ENCODE data around the gene PTAFR. TPM values are rescaled to one million over a fixed set of nuclear protein-coding genes. Genes with fewer than 3 reads are reported as not detected.
A peak's percentile ranks its signal among the peaks of the same experiment; 100 is the strongest.

PTAFR gene
- total and polyA plus RNA-seq, 2 donors (not counting 1 experiment from before 2014, with no cell fraction given), result 5.9 to 6.2 TPM

DNA sequence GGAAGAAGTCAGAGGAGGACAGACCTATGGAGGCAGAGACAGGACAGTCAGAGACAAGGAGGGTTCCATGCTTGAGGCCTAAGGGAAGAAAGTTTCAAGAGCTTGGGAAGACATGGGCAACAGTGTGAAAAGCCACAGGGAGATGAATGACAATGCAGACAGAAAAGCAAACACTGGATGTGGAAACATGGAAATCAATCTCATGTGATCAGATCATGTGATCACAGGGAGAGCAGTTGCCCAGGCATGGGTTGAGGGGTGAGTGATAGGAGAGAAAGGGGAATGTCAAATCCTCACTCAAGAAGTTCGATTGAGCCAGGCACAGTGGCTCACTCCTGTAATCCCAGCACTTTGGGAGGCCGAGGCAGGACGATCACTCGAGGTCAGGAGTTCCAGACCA is 17.2 kb downstream of the PTAFR start:
- WGBS (ENCODE audit: insufficient coverage), result no CpG with 5 or more reads among the region's 4 CpGs
- Histone ChIP-seq H3K79me2 (ENCODE audit: control insufficient read depth, insufficient read depth, low read length) (peaks cover 38% of the 10 kb centered on the region), H3K27ac (ENCODE audit: low read length in 2 of 2) (no peak overlapping the region), H3K9me3 (ENCODE audit: control extremely low read depth in 1 of 3, control insufficient read depth in 2 of 3, insufficient read depth in 1 of 3, low read length in 2 of 3) (no peaks in the 10 kb centered on the region), H3K36me3 (replicated peaks in 1 of 2; ENCODE audit: control extremely low read depth in 1 of 2, control insufficient read depth in 1 of 2, extremely low read depth in 1 of 2, insufficient read depth in 2 of 2, low read length in 1 of 2) (no peaks in the 10 kb centered on the region), H4K20me1 (ENCODE audit: control insufficient read depth, insufficient read depth, low read length, poor library complexity, severe bottlenecking) (no peaks in the 10 kb centered on the region), H2AFZ (ENCODE audit: insufficient read depth, low read depth, low read length, poor library complexity, severe bottlenecking) (no peak overlapping the region), H3K4me2 (replicated peaks; ENCODE audit: low read depth, low read length, poor library complexity, severe bottlenecking) (no peak overlapping the region), H3K4me1 (ENCODE audit: control insufficient read depth in 2 of 2, insufficient read depth in 2 of 2, low read length in 2 of 2) (no peaks in the 10 kb centered on the region), H3K27me3 (replicated peaks in 1 of 4; ENCODE audit: control extremely low read depth in 1 of 4, control insufficient read depth in 3 of 4, insufficient read depth in 4 of 4, low read length in 3 of 4) (no peaks in the 10 kb centered on the region), H3K9ac (ENCODE audit: low read length) (no peak overlapping the region), H3K4me3 (ENCODE audit: control extremely low read depth in 1 of 5, extremely low read depth in 1 of 5, insufficient read depth in 1 of 5, low read depth in 2 of 5, low read length in 4 of 5) (no peak overlapping the region)
- Mint-ChIP-seq H3K27ac (peak overlapping the region; percentile 5), H3K4me3 (no peak overlapping the region), H3K9me3 (ENCODE audit: insufficient read depth) (no peaks in the 10 kb centered on the region), H3K4me1 (peaks cover 8% of the 10 kb centered on the region), H3K27me3 (no peaks in the 10 kb centered on the region)
- ChIA-PET POLR2A (no interaction called here), CTCF (interaction anchor here (0.6 to 1.2 kb wide), 2 partner anchors 50 to 62 kb away, joined by 5 to 6 read pairs; no protein-coding TSS in a partner anchor)
- DNase-seq (no peak), ATAC-seq (ENCODE audit: low read depth) (no peak)
- intact Hi-C loops (cut with micrococcal nuclease), result no loop called here
- TF ChIP-seq, protein P1, sequence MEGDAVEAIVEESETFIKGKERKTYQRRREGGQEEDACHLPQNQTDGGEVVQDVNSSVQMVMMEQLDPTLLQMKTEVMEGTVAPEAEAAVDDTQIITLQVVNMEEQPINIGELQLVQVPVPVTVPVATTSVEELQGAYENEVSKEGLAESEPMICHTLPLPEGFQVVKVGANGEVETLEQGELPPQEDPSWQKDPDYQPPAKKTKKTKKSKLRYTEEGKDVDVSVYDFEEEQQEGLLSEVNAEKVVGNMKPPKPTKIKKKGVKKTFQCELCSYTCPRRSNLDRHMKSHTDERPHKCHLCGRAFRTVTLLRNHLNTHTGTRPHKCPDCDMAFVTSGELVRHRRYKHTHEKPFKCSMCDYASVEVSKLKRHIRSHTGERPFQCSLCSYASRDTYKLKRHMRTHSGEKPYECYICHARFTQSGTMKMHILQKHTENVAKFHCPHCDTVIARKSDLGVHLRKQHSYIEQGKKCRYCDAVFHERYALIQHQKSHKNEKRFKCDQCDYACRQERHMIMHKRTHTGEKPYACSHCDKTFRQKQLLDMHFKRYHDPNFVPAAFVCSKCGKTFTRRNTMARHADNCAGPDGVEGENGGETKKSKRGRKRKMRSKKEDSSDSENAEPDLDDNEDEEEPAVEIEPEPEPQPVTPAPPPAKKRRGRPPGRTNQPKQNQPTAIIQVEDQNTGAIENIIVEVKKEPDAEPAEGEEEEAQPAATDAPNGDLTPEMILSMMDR (IDR thresholded peaks at IDR 0.05), result no peak
- TF ChIP-seq EZH2 (IDR thresholded peaks at IDR 0.05; ENCODE audit: borderline replicate concordance, insufficient read depth, low read depth, low read length, poor library complexity, severe bottlenecking), result no peak

DNA sequence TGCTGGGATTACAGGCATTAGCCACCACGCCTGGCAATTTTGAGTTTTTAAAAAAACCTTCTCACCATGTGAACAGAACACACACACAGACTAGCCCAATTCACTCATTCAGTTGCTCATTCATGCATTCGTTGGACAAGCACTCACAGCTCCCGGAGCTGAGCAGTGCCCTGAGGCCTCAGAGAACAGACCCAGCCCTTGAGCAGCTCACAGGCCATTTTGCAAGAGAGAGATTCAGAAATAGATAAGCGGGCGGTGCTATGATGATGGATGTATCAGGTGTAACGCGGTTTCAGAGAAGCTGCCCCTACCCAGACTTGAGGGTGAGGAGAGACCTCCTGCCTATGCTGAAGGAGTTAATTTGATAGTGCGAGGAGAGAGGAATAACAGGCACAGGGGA is 18.6 kb downstream of the PTAFR start:
- Mint-ChIP-seq H3K4me3 (no peak overlapping the region), H3K27me3 (no peaks in the 10 kb centered on the region), H3K9me3 (ENCODE audit: insufficient read depth) (no peaks in the 10 kb centered on the region), H3K4me1 (peaks cover 10% of the 10 kb centered on the region), H3K27ac (no peak overlapping the region)
- Histone ChIP-seq H3K9ac (ENCODE audit: low read length) (no peak overlapping the region), H3K4me1 (ENCODE audit: control insufficient read depth in 2 of 2, insufficient read depth in 2 of 2, low read length in 2 of 2) (no peaks in the 10 kb centered on the region), H3K36me3 (replicated peaks in 1 of 2; ENCODE audit: control extremely low read depth in 1 of 2, control insufficient read depth in 1 of 2, extremely low read depth in 1 of 2, insufficient read depth in 2 of 2, low read length in 1 of 2) (no peaks in the 10 kb centered on the region), H3K27ac (ENCODE audit: low read length in 2 of 2) (no peak overlapping the region), H3K9me3 (ENCODE audit: control extremely low read depth in 1 of 3, control insufficient read depth in 2 of 3, insufficient read depth in 1 of 3, low read length in 2 of 3) (no peaks in the 10 kb centered on the region), H3K79me2 (ENCODE audit: control insufficient read depth, insufficient read depth, low read length) (peaks cover 25% of the 10 kb centered on the region), H3K4me3 (ENCODE audit: control extremely low read depth in 1 of 5, extremely low read depth in 1 of 5, insufficient read depth in 1 of 5, low read depth in 2 of 5, low read length in 4 of 5) (no peak overlapping the region), H2AFZ (ENCODE audit: insufficient read depth, low read depth, low read length, poor library complexity, severe bottlenecking) (no peak overlapping the region), H3K4me2 (replicated peaks; ENCODE audit: low read depth, low read length, poor library complexity, severe bottlenecking) (no peak overlapping the region), H3K27me3 (replicated peaks in 1 of 4; ENCODE audit: control extremely low read depth in 1 of 4, control insufficient read depth in 3 of 4, insufficient read depth in 4 of 4, low read length in 3 of 4) (no peaks in the 10 kb centered on the region), H4K20me1 (ENCODE audit: control insufficient read depth, insufficient read depth, low read length, poor library complexity, severe bottlenecking) (no peaks in the 10 kb centered on the region)
- TF ChIP-seq EZH2 (IDR thresholded peaks at IDR 0.05; ENCODE audit: borderline replicate concordance, insufficient read depth, low read depth, low read length, poor library complexity, severe bottlenecking), result no peak
- TF ChIP-seq, protein P1 (IDR thresholded peaks at IDR 0.05), result no peak
- CTCF ChIA-PET, result interaction anchor here (1.2 kb wide), 1 partner anchor 51 kb away, joined by 5 read pairs; no protein-coding TSS in a partner anchor
- WGBS (ENCODE audit: insufficient coverage), result 100% methylated on average over 8 of the region's 8 CpGs
- intact Hi-C loops (cut with micrococcal nuclease), result no loop called here
- DNase-seq (no peak), ATAC-seq (ENCODE audit: low read depth) (no peak)
- POLR2A ChIA-PET, result no interaction called here

Measured in B cell (primary cell).